Smooth muscle cell (in vitro differentiated cells): Measurements from ENCODE around the gene GPR18. TPM values are rescaled to one million over a fixed set of nuclear protein-coding genes. Genes with fewer than 3 reads are reported as not detected.

Experiments used
- DNase-seq: peaks from one replicate; lab custom pipeline; 2025; ENCODE audit not compliant: unreplicated experiment; lab: John Stamatoyannopoulos, UW
- H2AFZ ChIP-seq: fragments of 200-600 bp; sonication (generic); 2 replicates; pipeline ENCODE4 v1.6.0; 2016; ENCODE audit warnings: antibody characterized with exemption, low read depth, mild to moderate bottlenecking
- H3F3A ChIP-seq: fragments of 200-600 bp; sonication (generic); 2 replicates; pipeline ENCODE4 v1.6.0; 2017; ENCODE audit warnings: antibody characterized with exemption, low read depth
- H3K27ac ChIP-seq: fragments of 200-600 bp; sonication (generic); 2 replicates; pipeline ENCODE4 v1.5.1; 2016; ENCODE audit warnings: low read depth, mild to moderate bottlenecking
- H3K27me3 ChIP-seq: fragments of 200-600 bp; sonication (generic); 2 replicates; pipeline ENCODE4 v1.6.1; 2016; ENCODE audit warnings: low read depth, mild to moderate bottlenecking
- H3K36me3 ChIP-seq: fragments of 200-600 bp; sonication (generic); 2 replicates; pipeline ENCODE4 v1.5.1; 2016; ENCODE audit warnings: low read depth
- H3K4me1 ChIP-seq: fragments of 200-600 bp; sonication (generic); 2 replicates; pipeline ENCODE4 v1.5.1; 2016; ENCODE audit warnings: low read depth
- H3K4me2 ChIP-seq: fragments of 200-600 bp; sonication (generic); 2 replicates; pipeline ENCODE4 v1.6.0; 2016; ENCODE audit warnings: mild to moderate bottlenecking
- H3K4me3 ChIP-seq: fragments of 200-600 bp; sonication (generic); 2 replicates; pipeline ENCODE4 v1.5.1; 2016; ENCODE audit warnings: mild to moderate bottlenecking
- H3K79me2 ChIP-seq: fragments of 200-600 bp; sonication (generic); 2 replicates; pipeline ENCODE4 v1.6.0; 2016; ENCODE audit warnings: low read depth, mild to moderate bottlenecking
- H3K9ac ChIP-seq: fragments of 200-600 bp; sonication (generic); 2 replicates; pipeline ENCODE4 v1.6.0; 2016; ENCODE audit warnings: low read depth
- H3K9me3 ChIP-seq: fragments of 200-600 bp; sonication (generic); replicated peaks from 2 replicates; pipeline ENCODE4 v1.5.1; 2016; ENCODE audit warnings: low read depth
- H4K20me1 ChIP-seq: fragments of 200-600 bp; sonication (generic); 2 replicates; pipeline ENCODE4 v1.6.0; 2016; ENCODE audit warnings: low read depth
- WGBS: methylation state at CpG from one replicate; pipeline ENCODE4 v1.1.7; 2016; ENCODE audit warnings: low lambda C conversion rate; 5-methylcytosine and 5-hydroxymethylcytosine counted together
- polyA plus RNA-seq: library from polyadenylated mRNA; unstranded; fragments of >200 nt; fragmentation: Nextera tagmentation; extraction: Ambion mirVana; gene quantifications from 2 replicates; pipeline ENCODE4 v1.2.1, GENCODE V29; 2016
- total RNA-seq: library from RNA; depleted of rRNA; stranded (reverse); fragments of >200 nt; gene quantifications from 2 replicates; pipeline ENCODE4 v1.2.3, GENCODE V29; 2014
- TF ChIP-seq, protein P1 (sequence below): fragments of 200-600 bp; sonication (generic); IDR thresholded peaks from 2 replicates; pipeline ENCODE4 v1.5.1; 2017; ENCODE audit warnings: borderline replicate concordance, mild to moderate bottlenecking, antibody characterized with exemption; ENCODE audit not compliant: insufficient read depth, poor library complexity, severe bottlenecking

The GPR18 gene
- total and polyA plus RNA-seq, 2 experiments from 2014 or later = not detected

DNA sequence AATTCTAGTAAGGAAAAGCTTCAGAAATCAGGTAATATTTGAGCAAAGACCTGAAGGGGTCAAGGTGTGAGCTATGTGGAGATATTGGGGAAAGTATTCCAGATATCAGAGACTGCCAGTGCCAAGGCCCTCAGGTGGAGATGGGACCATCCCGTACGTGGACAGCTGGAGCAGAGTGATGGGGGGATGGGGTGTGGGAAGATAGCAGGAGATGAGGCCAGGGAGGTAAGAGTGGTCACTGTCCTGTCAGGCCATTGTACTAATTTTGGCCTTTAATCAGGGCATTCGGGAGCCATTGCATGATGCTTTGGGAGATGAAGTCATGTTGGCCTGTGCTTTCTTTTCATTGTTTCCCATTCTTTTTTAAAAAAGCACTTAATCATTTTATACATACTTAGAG is 13.1 kb upstream of the GPR18 start:
- H3K9ac ChIP-seq = no peak overlapping the region
- WGBS = 96% methylated on average over 3 of the region's 3 CpGs

DNA sequence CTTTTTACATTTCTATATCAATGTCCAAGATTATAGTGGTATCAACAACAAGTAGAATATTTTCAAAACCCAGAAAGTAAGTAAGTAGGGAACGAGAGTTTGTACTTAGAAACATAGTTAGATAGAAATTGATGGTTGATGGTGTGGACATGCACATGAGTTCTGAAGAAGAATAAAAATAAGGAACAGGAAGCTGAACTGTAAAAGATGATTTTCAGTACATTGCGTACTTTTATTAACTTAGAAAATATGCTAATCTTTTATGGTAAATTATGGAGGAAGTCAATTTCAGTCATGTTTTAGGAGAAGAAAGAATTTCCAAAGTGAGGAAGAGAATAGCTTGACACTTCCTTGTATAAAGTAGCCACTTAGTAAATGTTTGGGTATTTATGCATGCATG is 12.3 kb upstream of the GPR18 start:
- H3K4me1 ChIP-seq = no peaks in the 10 kb centered on the region
- no peaks in the 10 kb centered on the region for H3F3A ChIP-seq
- no peaks in the 10 kb centered on the region for H3K27me3 ChIP-seq
- DNase-seq = no peak
- no peak overlapping the region for H3K4me2 ChIP-seq
- 94% methylated on average over 2 of the region's 2 CpGs for WGBS
- H3K36me3 ChIP-seq = no peaks in the 10 kb centered on the region
- H3K9ac ChIP-seq = no peak overlapping the region
- H2AFZ ChIP-seq = no peak overlapping the region
- H3K27ac ChIP-seq = no peak overlapping the region
- H3K79me2 ChIP-seq = no peaks in the 10 kb centered on the region
- TF ChIP-seq, protein P1, sequence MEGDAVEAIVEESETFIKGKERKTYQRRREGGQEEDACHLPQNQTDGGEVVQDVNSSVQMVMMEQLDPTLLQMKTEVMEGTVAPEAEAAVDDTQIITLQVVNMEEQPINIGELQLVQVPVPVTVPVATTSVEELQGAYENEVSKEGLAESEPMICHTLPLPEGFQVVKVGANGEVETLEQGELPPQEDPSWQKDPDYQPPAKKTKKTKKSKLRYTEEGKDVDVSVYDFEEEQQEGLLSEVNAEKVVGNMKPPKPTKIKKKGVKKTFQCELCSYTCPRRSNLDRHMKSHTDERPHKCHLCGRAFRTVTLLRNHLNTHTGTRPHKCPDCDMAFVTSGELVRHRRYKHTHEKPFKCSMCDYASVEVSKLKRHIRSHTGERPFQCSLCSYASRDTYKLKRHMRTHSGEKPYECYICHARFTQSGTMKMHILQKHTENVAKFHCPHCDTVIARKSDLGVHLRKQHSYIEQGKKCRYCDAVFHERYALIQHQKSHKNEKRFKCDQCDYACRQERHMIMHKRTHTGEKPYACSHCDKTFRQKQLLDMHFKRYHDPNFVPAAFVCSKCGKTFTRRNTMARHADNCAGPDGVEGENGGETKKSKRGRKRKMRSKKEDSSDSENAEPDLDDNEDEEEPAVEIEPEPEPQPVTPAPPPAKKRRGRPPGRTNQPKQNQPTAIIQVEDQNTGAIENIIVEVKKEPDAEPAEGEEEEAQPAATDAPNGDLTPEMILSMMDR = no peak
- H3K4me3 ChIP-seq = no peak overlapping the region
- H4K20me1 ChIP-seq = peaks cover 4% of the 10 kb centered on the region
- no peaks in the 10 kb centered on the region for H3K9me3 ChIP-seq

More for the DNA sequence above, 13.1 kb upstream of the GPR18 start:
- Histone ChIP-seq H3K27me3 (no peaks in the 10 kb centered on the region), H3K9me3 (no peaks in the 10 kb centered on the region), H3F3A (no peaks in the 10 kb centered on the region), H2AFZ (no peak overlapping the region), H3K27ac (no peak overlapping the region), H3K36me3 (no peaks in the 10 kb centered on the region), H3K79me2 (no peaks in the 10 kb centered on the region), H3K4me2 (no peak overlapping the region), H3K4me3 (no peak overlapping the region), H4K20me1 (peaks cover 2% of the 10 kb centered on the region), H3K4me1 (no peaks in the 10 kb centered on the region)
- no peak for DNase-seq
- TF ChIP-seq, protein P1 = no peak

DNA sequence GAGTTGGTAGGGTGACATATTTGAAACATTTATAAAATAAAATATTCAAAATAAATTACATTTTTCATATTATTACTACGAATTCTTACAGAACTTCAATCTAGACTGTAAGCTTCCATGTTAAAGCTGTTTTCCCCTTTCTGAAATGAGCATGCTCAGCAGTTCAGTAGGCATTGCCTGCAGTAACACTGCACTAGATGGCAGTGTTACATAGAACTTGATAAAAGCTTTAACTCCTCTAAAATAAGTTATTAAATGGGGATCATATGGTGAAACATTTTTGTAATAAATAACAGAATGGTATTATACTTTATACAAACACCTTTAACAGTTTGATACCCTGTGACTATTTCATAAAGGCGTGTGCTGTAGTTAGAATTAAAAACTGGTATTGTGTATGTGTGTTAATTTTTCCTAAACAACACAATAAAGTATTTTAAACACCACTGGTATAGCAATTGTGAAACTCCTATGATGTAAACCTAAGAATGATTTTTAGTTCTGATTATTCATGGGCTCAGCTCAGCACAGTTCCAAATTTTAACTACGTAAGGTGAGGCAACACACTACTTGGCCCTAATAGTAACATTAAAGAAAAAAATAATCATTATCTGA is 11.6 kb upstream of the GPR18 start:
- Histone ChIP-seq H3K9me3 (no peaks in the 10 kb centered on the region), H2AFZ (no peak overlapping the region), H3K27ac (no peak overlapping the region), H4K20me1 (peaks cover 4% of the 10 kb centered on the region), H3K4me1 (no peaks in the 10 kb centered on the region), H3K4me3 (no peak overlapping the region), H3K36me3 (no peaks in the 10 kb centered on the region), H3K4me2 (no peak overlapping the region), H3K9ac (no peak overlapping the region), H3K27me3 (no peaks in the 10 kb centered on the region), H3F3A (no peaks in the 10 kb centered on the region), H3K79me2 (no peaks in the 10 kb centered on the region)
- 75% methylated on average over 3 of the region's 3 CpGs for WGBS
- TF ChIP-seq, protein P1 = peak; percentile 88
- no peak for DNase-seq

DNA sequence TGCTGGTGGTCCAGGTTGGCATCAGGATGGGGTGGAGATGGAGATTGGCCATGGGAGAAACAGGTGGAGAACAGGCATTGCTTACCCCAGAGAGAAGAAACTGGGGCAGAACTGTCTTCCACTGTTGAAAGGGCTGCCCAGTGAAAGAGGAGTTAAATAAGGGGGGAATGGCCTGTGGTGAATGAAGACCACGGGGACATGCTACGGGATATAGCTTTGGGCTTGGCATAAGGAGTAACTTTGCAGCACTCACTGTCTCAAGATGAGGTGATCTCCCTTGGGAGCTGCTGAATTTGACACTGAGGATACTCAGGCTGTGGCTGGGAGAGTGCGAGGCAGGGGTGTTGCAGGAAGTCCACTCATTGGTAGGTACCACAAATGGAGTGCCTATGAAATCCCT is 10.6 kb upstream of the GPR18 start:
- no peak overlapping the region for H3K27ac ChIP-seq
- no peaks in the 10 kb centered on the region for H3F3A ChIP-seq
- WGBS = 96% methylated on average over 3 of the region's 3 CpGs
- no peaks in the 10 kb centered on the region for H3K27me3 ChIP-seq
- H3K4me2 ChIP-seq = no peak overlapping the region
- no peaks in the 10 kb centered on the region for H3K4me1 ChIP-seq
- H2AFZ ChIP-seq = no peak overlapping the region
- H3K9me3 ChIP-seq = no peaks in the 10 kb centered on the region
- no peaks in the 10 kb centered on the region for H3K36me3 ChIP-seq
- H3K4me3 ChIP-seq = no peak overlapping the region
- no peaks in the 10 kb centered on the region for H3K79me2 ChIP-seq
- DNase-seq = no peak
- no peak overlapping the region for H3K9ac ChIP-seq
- H4K20me1 ChIP-seq = peaks cover 4% of the 10 kb centered on the region
- TF ChIP-seq, protein P1 = no peak
